Endodermal cell (in vitro differentiated cells): ENCODE data around the gene LTBP3. TPM values are rescaled to one million over a fixed set of nuclear protein-coding genes. Genes with fewer than 3 reads are reported as not detected.
A peak's percentile ranks its signal among the peaks of the same experiment; 100 is the strongest.

Experiments used
- DNase-seq: peaks from one replicate; pipeline ENCODE4 v3.0.0-alpha.2; 2017
- H3K27ac ChIP-seq: 2 replicates; pipeline ENCODE4 v1.5.1; 2013; ENCODE audit warnings: mild to moderate bottlenecking, low read depth, low read length, moderate library complexity
- H3K27me3 ChIP-seq: 2 replicates; pipeline ENCODE4 v1.6.1; 2013; ENCODE audit warnings: mild to moderate bottlenecking, low read length, moderate library complexity; ENCODE audit not compliant: insufficient read depth, control insufficient read depth, poor library complexity, severe bottlenecking
- H3K36me3 ChIP-seq: 2 replicates; pipeline ENCODE4 v1.7.0; 2013; ENCODE audit warnings: mild to moderate bottlenecking, low read length, moderate library complexity; ENCODE audit not compliant: control insufficient read depth, insufficient read depth
- H3K4me1 ChIP-seq: one replicate; pipeline ENCODE4 v1.7.0; 2013; ENCODE audit warnings: low read length; ENCODE audit not compliant: control insufficient read depth, insufficient read depth
- H3K4me3 ChIP-seq: 2 replicates; pipeline ENCODE4 v1.5.1; 2013; ENCODE audit warnings: mild to moderate bottlenecking, low read length, moderate library complexity
- H3K9ac ChIP-seq: 2 replicates; pipeline ENCODE4 v1.6.1; 2013; ENCODE audit warnings: mild to moderate bottlenecking, low read length, moderate library complexity; ENCODE audit not compliant: poor library complexity, severe bottlenecking; ENCODE audit errors: extremely low read depth
- H3K9me3 ChIP-seq: 2 replicates; pipeline ENCODE4 v1.6.1; 2013; ENCODE audit warnings: mild to moderate bottlenecking, low read length, moderate library complexity; ENCODE audit not compliant: control insufficient read depth
- H3K27ac Mint-ChIP-seq: 2 replicates; pipeline ENCODE4 v1.8.0; 2020; ENCODE audit warnings: mixed read lengths
- H3K27me3 Mint-ChIP-seq: 2 replicates; pipeline ENCODE4 v1.8.0; 2021; ENCODE audit warnings: mild to moderate bottlenecking, mixed read lengths; ENCODE audit not compliant: insufficient read depth
- H3K36me3 Mint-ChIP-seq: 2 replicates; pipeline ENCODE4 v1.8.0; 2020; ENCODE audit warnings: low read depth, mixed read lengths
- H3K4me1 Mint-ChIP-seq: 2 replicates; pipeline ENCODE4 v1.8.0; 2020; ENCODE audit warnings: mixed read lengths
- H3K4me3 Mint-ChIP-seq: 2 replicates; pipeline ENCODE4 v1.8.0; 2020; ENCODE audit warnings: mild to moderate bottlenecking, moderate library complexity, mixed read lengths
- H3K9me3 Mint-ChIP-seq: 2 replicates; pipeline ENCODE4 v1.8.0; 2020; ENCODE audit warnings: mild to moderate bottlenecking, mixed read lengths
- CTCF ChIP-seq: fragments of 200-600 bp; sonication (generic); conservative IDR thresholded peaks from 2 replicates; pipeline ENCODE4 v1.5.0; 2021; ENCODE audit warnings: antibody characterized with exemption, mild to moderate bottlenecking
- WGBS, 2 experiments: methylation state at CpG; one replicate each; pipeline versions ENCODE4 v1.1.5 to v1.1.7; 2013; ENCODE audit warnings: missing lambda C conversion rate in 2 of 2, mixed read lengths in 1 of 2; ENCODE audit not compliant: insufficient coverage in 1 of 2, insufficient read length in 1 of 2; 5-methylcytosine and 5-hydroxymethylcytosine counted together
- total RNA-seq, 2 donors: library from RNA; stranded (reverse); fragmentation: NEBNext Ultra II Directional in 1 of 2; extraction: Animal tissue kit (Norgen Biotek cat#: 25700) in 1 of 2; gene quantifications; 2 replicates in 1 of 2; 3 replicates in 1 of 2; pipeline ENCODE4 v1.2.1, GENCODE V29; 2021

The LTBP3 gene
- total RNA-seq, 2 donors from 2014 or later = 19.7 to 24.2 TPM

- H3K27ac Mint-ChIP-seq = peak overlapping the region; percentile 69
- WGBS, 2 experiments = 29 to 30% methylated on average over 15 of the region's 15 CpGs
- Histone ChIP-seq H3K27ac (no peak overlapping the region), H3K9ac (no peak overlapping the region), H3K9me3 (no peaks in the 10 kb centered on the region), H3K27me3 (no peaks in the 10 kb centered on the region), H3K4me1 (peaks cover 14% of the 10 kb centered on the region), H3K36me3 (no peaks in the 10 kb centered on the region), H3K4me3 (no peak overlapping the region)
- peaks cover 16% of the 10 kb centered on the region for H3K4me1 Mint-ChIP-seq
- peak; percentile 88 for DNase-seq
- H3K36me3 Mint-ChIP-seq = no peaks in the 10 kb centered on the region
- no peak for TF ChIP-seq CTCF
- H3K4me3 Mint-ChIP-seq = no peak overlapping the region
- H3K9me3 Mint-ChIP-seq = no peaks in the 10 kb centered on the region
- H3K27me3 Mint-ChIP-seq = peaks cover 39% of the 10 kb centered on the region
These were observed 2.6 kb upstream of the LTBP3 start for GRCh38 chr11:65560555-65561418.

DNA sequence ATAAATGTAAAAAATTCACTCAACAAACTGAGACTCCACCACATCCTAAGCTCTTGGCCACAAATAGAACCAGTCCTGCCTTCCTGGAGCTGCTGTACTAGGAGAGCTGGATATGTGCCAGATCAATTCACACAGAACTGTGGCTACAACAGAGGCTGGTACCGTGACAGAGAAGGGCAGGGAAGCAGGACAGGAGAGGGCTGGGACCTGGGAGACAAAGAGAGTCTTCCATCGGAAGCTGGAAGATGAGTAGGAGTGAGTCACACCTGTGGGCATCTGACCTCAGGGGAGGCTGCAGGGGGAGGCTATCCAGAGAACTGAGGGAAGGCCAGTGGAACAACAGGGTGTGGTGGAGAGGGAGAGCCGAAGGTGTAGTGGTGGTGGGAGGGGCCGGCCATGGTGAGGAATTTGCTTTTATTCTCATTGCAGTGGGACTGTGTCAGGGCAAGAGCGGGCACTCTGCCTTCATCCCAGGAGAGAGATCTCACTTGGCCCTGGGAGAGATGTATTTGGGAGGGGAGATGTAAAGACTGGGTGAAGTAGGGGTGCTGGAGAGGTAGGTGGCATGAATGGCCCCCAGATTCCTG lies 1.9 kb upstream of the LTBP3 start:
- Histone ChIP-seq H3K36me3 (no peaks in the 10 kb centered on the region), H3K4me3 (no peak overlapping the region), H3K27me3 (peaks cover 5% of the 10 kb centered on the region), H3K4me1 (peaks cover 14% of the 10 kb centered on the region), H3K9ac (no peak overlapping the region), H3K27ac (no peak overlapping the region), H3K9me3 (no peaks in the 10 kb centered on the region)
- Mint-ChIP-seq H3K9me3 (no peaks in the 10 kb centered on the region), H3K27me3 (peaks cover 45% of the 10 kb centered on the region), H3K36me3 (no peaks in the 10 kb centered on the region), H3K4me3 (no peak overlapping the region), H3K27ac (peak overlapping the region; percentile 69), H3K4me1 (peaks cover 16% of the 10 kb centered on the region)
- WGBS, 2 experiments = 63 to 73% methylated on average over 2 to 5 of the region's 5 CpGs
- DNase-seq = peak; percentile 74
- TF ChIP-seq CTCF = no peak

GRCh38 chr11:65559535-65559934 lies 1.4 kb upstream of the LTBP3 start:
- peaks cover 51% of the 10 kb centered on the region for H3K27me3 Mint-ChIP-seq

More at GRCh38 chr11:65559535-65559934, 1.4 kb upstream of the LTBP3 start:
- Histone ChIP-seq H3K4me3 (no peak overlapping the region), H3K36me3 (no peaks in the 10 kb centered on the region), H3K4me1 (peaks cover 14% of the 10 kb centered on the region), H3K27ac (no peak overlapping the region), H3K9me3 (no peaks in the 10 kb centered on the region), H3K27me3 (peaks cover 9% of the 10 kb centered on the region), H3K9ac (no peak overlapping the region)
- peak overlapping the region; percentile 59 for H3K4me3 Mint-ChIP-seq
- WGBS, 2 experiments = 79 to 84% methylated on average over 4 to 5 of the region's 5 CpGs
- no peak for DNase-seq
- no peaks in the 10 kb centered on the region for H3K36me3 Mint-ChIP-seq
- no peaks in the 10 kb centered on the region for H3K9me3 Mint-ChIP-seq
- H3K27ac Mint-ChIP-seq = no peak overlapping the region
- no peak for TF ChIP-seq CTCF
- H3K4me1 Mint-ChIP-seq = peaks cover 16% of the 10 kb centered on the region
